Adrenal gland (tissue), 5 donors: ENCODE data around the gene G3BP2.

Experiments used
- CTCF ChIP-seq, 6 experiments: fragments of 450-650 bp in 4 of 6; fragments of 200-600 bp in 2 of 6; sonication (generic) in 1 of 6; IDR thresholded peaks; 1 replicate in 5 of 6; 2 replicates in 1 of 6; pipeline versions ENCODE4 v1.5.1 to v1.8.0; 2016 to 2021; ENCODE audit warnings: antibody characterized with exemption in 6 of 6, mild to moderate bottlenecking in 2 of 6, moderate library complexity in 1 of 6
- POLR2A ChIP-seq, 2 donors: fragments of 450-650 bp; IDR thresholded peaks; one replicate each; pipeline ENCODE4 v1.6.1; 2017; ENCODE audit warnings: antibody characterized with exemption in 2 of 2, mild to moderate bottlenecking in 2 of 2, moderate library complexity in 1 of 2
- donor health status: DM: no; HTN: no; CAD: no.

DNA sequence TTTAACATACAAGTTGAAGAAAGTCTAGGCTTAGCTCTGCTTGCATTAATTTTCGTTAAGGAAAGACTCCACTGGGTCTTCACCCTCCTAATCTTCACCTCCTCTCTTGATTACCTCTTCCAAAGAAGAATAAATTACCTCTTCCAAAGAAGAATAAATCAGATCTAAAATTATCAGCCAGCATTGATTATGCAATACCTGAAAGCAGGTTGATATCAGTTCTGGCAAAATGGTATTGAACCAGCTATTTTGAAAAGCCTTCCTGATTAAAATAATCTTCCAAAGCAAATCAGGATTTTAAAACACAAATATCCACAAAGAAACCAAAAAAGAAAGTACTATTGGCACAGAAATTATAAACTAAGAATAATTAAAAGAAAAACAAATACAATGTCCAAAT lies 79.8 kb downstream of the G3BP2 start:
- no peak for TF ChIP-seq CTCF (IDR thresholded peaks at IDR 0.05)
- TF ChIP-seq POLR2A (IDR thresholded peaks at IDR 0.05), result no peak
